MM.1S (cell line): ENCODE results near the gene SORD.

ENCODE experiments used
- DNase-seq: peaks from one replicate; pipeline ENCODE4 v3.0.0-alpha.2; 2015
- H2AFZ ChIP-seq: fragments of 300-600 bp; sonication (generic); 2 replicates; pipeline ENCODE4 v1.6.0; 2016; ENCODE audit warnings: antibody characterized with exemption, low read length
- H3F3A ChIP-seq: fragments of 300-600 bp; sonication (generic); 2 replicates; pipeline ENCODE4 v1.6.1; 2016; ENCODE audit warnings: mild to moderate bottlenecking, antibody characterized with exemption, low read length, moderate library complexity, mixed read lengths; ENCODE audit not compliant: insufficient read depth
- H3K27ac ChIP-seq: fragments of 300-600 bp; sonication (generic); 2 replicates; pipeline ENCODE4 v1.5.1; 2016; ENCODE audit warnings: mild to moderate bottlenecking, low read length
- H3K27me3 ChIP-seq: fragments of 300-600 bp; sonication (generic); replicated peaks from 2 replicates; pipeline ENCODE4 v1.6.0; 2016; ENCODE audit warnings: low read length; ENCODE audit not compliant: insufficient read depth
- H3K36me3 ChIP-seq: fragments of 300-600 bp; sonication (generic); replicated peaks from 2 replicates; pipeline ENCODE4 v1.6.1; 2016; ENCODE audit warnings: mild to moderate bottlenecking, low read length, mixed read lengths; ENCODE audit not compliant: insufficient read depth
- H3K4me1 ChIP-seq: fragments of 300-600 bp; sonication (generic); 2 replicates; pipeline ENCODE4 v1.6.1; 2016; ENCODE audit warnings: low read length, mixed read lengths
- H3K4me2 ChIP-seq: fragments of 300-600 bp; sonication (generic); 2 replicates; pipeline ENCODE4 v1.6.0; 2016; ENCODE audit warnings: low read depth, low read length
- H3K4me3 ChIP-seq: fragments of 300-600 bp; sonication (generic); 2 replicates; pipeline ENCODE4 v1.5.1; 2016; ENCODE audit warnings: low read length, mixed read lengths
- H3K79me2 ChIP-seq: fragments of 300-600 bp; sonication (generic); 2 replicates; pipeline ENCODE4 v1.6.1; 2016; ENCODE audit warnings: mixed run types, low read length, mixed read lengths
- H3K9ac ChIP-seq: fragments of 300-600 bp; sonication (generic); 2 replicates; pipeline ENCODE4 v1.6.1; 2016; ENCODE audit warnings: low read length, mixed read lengths
- H3K9me2 ChIP-seq: fragments of 300-600 bp; sonication (generic); replicated peaks from 2 replicates; pipeline ENCODE4 v1.6.1; 2016; ENCODE audit warnings: mild to moderate bottlenecking, low read length, mixed read lengths; ENCODE audit not compliant: insufficient read depth
- H3K9me3 ChIP-seq: fragments of 300-600 bp; sonication (generic); replicated peaks from 2 replicates; pipeline ENCODE4 v1.6.1; 2016; ENCODE audit warnings: mild to moderate bottlenecking, low read length, mixed read lengths; ENCODE audit not compliant: insufficient read depth
- H4K20me1 ChIP-seq: fragments of 300-600 bp; sonication (generic); 2 replicates; pipeline ENCODE4 v1.6.1; 2016; ENCODE audit warnings: mild to moderate bottlenecking, low read length, moderate library complexity, mixed read lengths; ENCODE audit not compliant: insufficient read depth
- EZH2 ChIP-seq: fragments of 300-600 bp; sonication (generic); optimal IDR thresholded peaks from 2 replicates; pipeline ENCODE3; 2017; ENCODE audit warnings: low read depth, mild to moderate bottlenecking, antibody characterized with exemption, low read length, mixed read lengths
- EZH2phosphoT487 ChIP-seq: fragments of 300-600 bp; sonication (generic); IDR thresholded peaks from 2 replicates; pipeline ENCODE4 v1.6.1; 2018; ENCODE audit warnings: antibody characterized with exemption, low read length
- TF ChIP-seq, protein P1 (sequence below): fragments of 300-600 bp; sonication (generic); IDR thresholded peaks from 2 replicates; pipeline ENCODE4 v1.5.1; 2016; ENCODE audit warnings: antibody characterized with exemption, low read length, mixed read lengths

Gene SORD

GRCh38 chr15:45120081-45120972 is 97.3 kb downstream of the SORD start:
- H3K79me2 ChIP-seq = no peaks in the 10 kb centered on the region
- no peak for DNase-seq
- no peak overlapping the region for H3K4me3 ChIP-seq
- H3K9me2 ChIP-seq = no peaks in the 10 kb centered on the region
- H3K9ac ChIP-seq = no peak overlapping the region
- TF ChIP-seq, protein P1, sequence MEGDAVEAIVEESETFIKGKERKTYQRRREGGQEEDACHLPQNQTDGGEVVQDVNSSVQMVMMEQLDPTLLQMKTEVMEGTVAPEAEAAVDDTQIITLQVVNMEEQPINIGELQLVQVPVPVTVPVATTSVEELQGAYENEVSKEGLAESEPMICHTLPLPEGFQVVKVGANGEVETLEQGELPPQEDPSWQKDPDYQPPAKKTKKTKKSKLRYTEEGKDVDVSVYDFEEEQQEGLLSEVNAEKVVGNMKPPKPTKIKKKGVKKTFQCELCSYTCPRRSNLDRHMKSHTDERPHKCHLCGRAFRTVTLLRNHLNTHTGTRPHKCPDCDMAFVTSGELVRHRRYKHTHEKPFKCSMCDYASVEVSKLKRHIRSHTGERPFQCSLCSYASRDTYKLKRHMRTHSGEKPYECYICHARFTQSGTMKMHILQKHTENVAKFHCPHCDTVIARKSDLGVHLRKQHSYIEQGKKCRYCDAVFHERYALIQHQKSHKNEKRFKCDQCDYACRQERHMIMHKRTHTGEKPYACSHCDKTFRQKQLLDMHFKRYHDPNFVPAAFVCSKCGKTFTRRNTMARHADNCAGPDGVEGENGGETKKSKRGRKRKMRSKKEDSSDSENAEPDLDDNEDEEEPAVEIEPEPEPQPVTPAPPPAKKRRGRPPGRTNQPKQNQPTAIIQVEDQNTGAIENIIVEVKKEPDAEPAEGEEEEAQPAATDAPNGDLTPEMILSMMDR = no peak
- TF ChIP-seq EZH2phosphoT487 (no peak), EZH2 (no peak)
- no peak overlapping the region for H3K27ac ChIP-seq
- no peaks in the 10 kb centered on the region for H4K20me1 ChIP-seq
- H2AFZ ChIP-seq = no peak overlapping the region
- peaks cover 32% of the 10 kb centered on the region for H3K27me3 ChIP-seq
- no peaks in the 10 kb centered on the region for H3K4me1 ChIP-seq
- H3K9me3 ChIP-seq = no peaks in the 10 kb centered on the region
- no peaks in the 10 kb centered on the region for H3F3A ChIP-seq
- no peaks in the 10 kb centered on the region for H3K36me3 ChIP-seq
- no peak overlapping the region for H3K4me2 ChIP-seq

DNA sequence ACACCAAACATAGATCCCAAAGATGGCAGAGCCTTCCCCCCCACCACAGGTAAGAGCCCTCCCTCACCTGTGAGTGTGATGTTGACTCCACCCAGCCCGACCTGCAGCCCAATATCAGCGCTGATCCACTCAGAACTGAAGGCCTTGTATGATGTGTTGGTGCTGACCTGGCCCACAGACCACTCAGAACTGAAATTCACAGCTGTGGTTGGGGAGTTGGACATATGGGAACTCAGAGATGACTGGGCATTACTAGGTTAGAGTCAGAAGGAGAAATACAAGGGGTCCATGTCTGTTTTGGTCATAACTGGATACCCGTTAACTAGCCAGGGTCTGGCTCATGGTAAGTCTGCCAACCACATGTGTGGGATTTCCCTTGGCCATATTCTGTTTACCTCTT is 98.0 kb downstream of the SORD start:
- DNase-seq = no peak
- Histone ChIP-seq H3K4me1 (no peaks in the 10 kb centered on the region), H3K27me3 (peaks cover 30% of the 10 kb centered on the region), H3K4me3 (no peak overlapping the region), H3K79me2 (no peaks in the 10 kb centered on the region), H3K9me3 (no peaks in the 10 kb centered on the region), H3K36me3 (no peaks in the 10 kb centered on the region), H3K9me2 (no peaks in the 10 kb centered on the region), H3K4me2 (no peak overlapping the region), H3F3A (no peaks in the 10 kb centered on the region), H3K27ac (no peak overlapping the region), H2AFZ (no peak overlapping the region), H3K9ac (no peak overlapping the region), H4K20me1 (no peaks in the 10 kb centered on the region)
- TF ChIP-seq EZH2 = no peak

- no peak for DNase-seq
- no peak overlapping the region for H3K4me2 ChIP-seq
Measured at GRCh38 chr15:45121706-45122417, 98.9 kb downstream of the SORD start.

More at GRCh38 chr15:45121706-45122417, 98.9 kb downstream of the SORD start:
- H3K4me3 ChIP-seq = no peak overlapping the region
- H3K4me1 ChIP-seq = no peaks in the 10 kb centered on the region
- H3K79me2 ChIP-seq = no peaks in the 10 kb centered on the region
- no peaks in the 10 kb centered on the region for H3K9me3 ChIP-seq
- H3K9me2 ChIP-seq = no peaks in the 10 kb centered on the region
- no peaks in the 10 kb centered on the region for H3F3A ChIP-seq
- H2AFZ ChIP-seq = no peak overlapping the region
- no peak for TF ChIP-seq EZH2phosphoT487
- no peak for TF ChIP-seq EZH2
- TF ChIP-seq, protein P1 = no peak
- no peaks in the 10 kb centered on the region for H4K20me1 ChIP-seq
- H3K27ac ChIP-seq = no peak overlapping the region
- no peaks in the 10 kb centered on the region for H3K36me3 ChIP-seq
- no peak overlapping the region for H3K9ac ChIP-seq
- H3K27me3 ChIP-seq = peaks cover 25% of the 10 kb centered on the region
